Measurements from ENCODE around the gene FAT1.

DNA sequence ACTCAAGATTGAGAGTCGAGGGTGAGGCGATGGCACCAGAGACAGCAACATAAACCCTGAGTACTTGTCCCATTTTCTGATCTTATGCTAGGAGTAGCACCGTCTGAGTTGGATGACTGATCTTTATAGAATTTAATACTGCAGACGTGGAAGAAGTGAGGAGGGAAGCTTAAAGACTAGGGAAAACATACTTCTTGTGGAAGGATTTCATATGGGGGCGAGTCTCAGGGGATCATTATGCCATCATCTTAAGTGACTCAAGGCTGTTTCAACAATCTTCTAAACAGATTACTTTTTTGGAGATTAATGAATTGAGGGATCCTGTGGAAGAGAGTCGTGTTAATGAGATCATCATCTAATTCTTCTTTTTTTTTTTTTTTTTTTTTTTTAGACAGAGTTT, 17.2 kb upstream of the FAT1 start:
- TF ChIP-seq, protein P1, sequence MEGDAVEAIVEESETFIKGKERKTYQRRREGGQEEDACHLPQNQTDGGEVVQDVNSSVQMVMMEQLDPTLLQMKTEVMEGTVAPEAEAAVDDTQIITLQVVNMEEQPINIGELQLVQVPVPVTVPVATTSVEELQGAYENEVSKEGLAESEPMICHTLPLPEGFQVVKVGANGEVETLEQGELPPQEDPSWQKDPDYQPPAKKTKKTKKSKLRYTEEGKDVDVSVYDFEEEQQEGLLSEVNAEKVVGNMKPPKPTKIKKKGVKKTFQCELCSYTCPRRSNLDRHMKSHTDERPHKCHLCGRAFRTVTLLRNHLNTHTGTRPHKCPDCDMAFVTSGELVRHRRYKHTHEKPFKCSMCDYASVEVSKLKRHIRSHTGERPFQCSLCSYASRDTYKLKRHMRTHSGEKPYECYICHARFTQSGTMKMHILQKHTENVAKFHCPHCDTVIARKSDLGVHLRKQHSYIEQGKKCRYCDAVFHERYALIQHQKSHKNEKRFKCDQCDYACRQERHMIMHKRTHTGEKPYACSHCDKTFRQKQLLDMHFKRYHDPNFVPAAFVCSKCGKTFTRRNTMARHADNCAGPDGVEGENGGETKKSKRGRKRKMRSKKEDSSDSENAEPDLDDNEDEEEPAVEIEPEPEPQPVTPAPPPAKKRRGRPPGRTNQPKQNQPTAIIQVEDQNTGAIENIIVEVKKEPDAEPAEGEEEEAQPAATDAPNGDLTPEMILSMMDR (IDR thresholded peaks at IDR 0.05): no peak
- TF ChIP-seq EP300 (IDR thresholded peaks at IDR 0.05): no peak
- TF ChIP-seq POLR2AphosphoS5 (IDR thresholded peaks at IDR 0.05): no peak

Measured in suprapubic skin (tissue), 4 donors.